ENCODE measurements around the gene RPL13A.

The RPL13A gene

GRCh38 chr19:49468746-49469447 is 18.5 kb upstream of the RPL13A start:
- Histone ChIP-seq H2BK12ac (ENCODE audit: low read length in 2 of 2) (no peak overlapping the region), H3K79me1 (replicated peaks; ENCODE audit: low read length, poor library complexity, severe bottlenecking) (no peaks in the 10 kb centered on the region), H3K23ac (ENCODE audit: low read length in 2 of 2) (no peak overlapping the region), H3K27me3 (ENCODE audit: control insufficient read depth in 1 of 2, insufficient read depth in 1 of 2, low read length in 2 of 2) (no peaks in the 10 kb centered on the region), H3K27ac (ENCODE audit: low read length, poor library complexity, severe bottlenecking) (no peak overlapping the region), H2AFZ (ENCODE audit: low read depth, low read length) (no peak overlapping the region), H2BK15ac (ENCODE audit: low read depth, poor library complexity, severe bottlenecking) (no peak overlapping the region), H4K91ac (ENCODE audit: low read length) (no peak overlapping the region), H3K18ac (ENCODE audit: low read depth in 1 of 2, low read length in 2 of 2) (no peak overlapping the region), H4K8ac (ENCODE audit: low read length) (no peak overlapping the region), H2AK5ac (ENCODE audit: low read length, severe bottlenecking) (no peak overlapping the region), H2BK5ac (ENCODE audit: low read depth, low read length, poor library complexity, severe bottlenecking) (no peak overlapping the region), H3K4ac (ENCODE audit: low read depth in 1 of 2, low read length in 2 of 2) (no peak overlapping the region), H3K4me2 (ENCODE audit: low read length, poor library complexity, severe bottlenecking) (no peak overlapping the region), H3K4me3 (ENCODE audit: insufficient read depth in 1 of 2, low read depth in 1 of 2, low read length in 2 of 2) (peak overlapping the region in 1 of 2 experiments; percentile 44), H3K14ac (ENCODE audit: low read length in 2 of 2) (no peak overlapping the region), H3K9ac (ENCODE audit: low read length) (peak overlapping the region; percentile 51), H3K36me3 (ENCODE audit: control insufficient read depth in 1 of 2, insufficient read depth in 2 of 2, low read depth in 1 of 2, low read length in 2 of 2) (peaks cover 8 to 53% of the 10 kb centered on the region in 2 experiments), H3K4me1 (ENCODE audit: control insufficient read depth, insufficient read depth, low read depth, low read length) (peaks cover 4% of the 10 kb centered on the region), H2BK120ac (ENCODE audit: low read depth, low read length) (no peak overlapping the region), H3K9me3 (ENCODE audit: control insufficient read depth, low read length) (no peaks in the 10 kb centered on the region)
- 79% methylated on average over 14 of the region's 15 CpGs for WGBS
- peak; percentile 17 for DNase-seq

GRCh38 chr19:49469828-49470614 is 17.4 kb upstream of the RPL13A start:
- 96% methylated on average over 25 of the region's 25 CpGs for WGBS
- peaks cover 11% of the 10 kb centered on the region for H3K4me1 ChIP-seq (ENCODE audit: control insufficient read depth, insufficient read depth, low read depth, low read length)

GRCh38 chr19:49470615-49470978 is 16.8 kb upstream of the RPL13A start:
- H2BK5ac ChIP-seq (ENCODE audit: low read depth, low read length, poor library complexity, severe bottlenecking), result no peak overlapping the region
- 97% methylated on average over 8 of the region's 8 CpGs for WGBS
- no peak overlapping the region for H3K9ac ChIP-seq (ENCODE audit: low read length)
- H3K18ac ChIP-seq (ENCODE audit: low read depth in 1 of 2, low read length in 2 of 2), result no peak overlapping the region
- no peaks in the 10 kb centered on the region for H3K9me3 ChIP-seq (ENCODE audit: control insufficient read depth, low read length)
- H2AFZ ChIP-seq (ENCODE audit: low read depth, low read length), result no peak overlapping the region
- DNase-seq, result no peak
- no peak overlapping the region for H3K4me2 ChIP-seq (ENCODE audit: low read length, poor library complexity, severe bottlenecking)
- H3K4ac ChIP-seq (ENCODE audit: low read depth in 1 of 2, low read length in 2 of 2), result no peak overlapping the region
- H3K27ac ChIP-seq (ENCODE audit: low read length, poor library complexity, severe bottlenecking), result no peak overlapping the region
- H3K23ac ChIP-seq (ENCODE audit: low read length in 2 of 2), result no peak overlapping the region
- H3K36me3 ChIP-seq (ENCODE audit: control insufficient read depth in 1 of 2, insufficient read depth in 2 of 2, low read depth in 1 of 2, low read length in 2 of 2), result peaks cover 0 to 36% of the 10 kb centered on the region in 2 experiments
- no peak overlapping the region for H2BK15ac ChIP-seq (ENCODE audit: low read depth, poor library complexity, severe bottlenecking)
- peaks cover 0 to 7% of the 10 kb centered on the region in 2 experiments for H3K27me3 ChIP-seq (ENCODE audit: control insufficient read depth in 1 of 2, insufficient read depth in 1 of 2, low read length in 2 of 2)
- H3K4me3 ChIP-seq (ENCODE audit: insufficient read depth in 1 of 2, low read depth in 1 of 2, low read length in 2 of 2), result no peak overlapping the region
- H2BK120ac ChIP-seq (ENCODE audit: low read depth, low read length), result no peak overlapping the region
- H3K14ac ChIP-seq (ENCODE audit: low read length in 2 of 2), result no peak overlapping the region
- no peaks in the 10 kb centered on the region for H3K79me1 ChIP-seq (replicated peaks; ENCODE audit: low read length, poor library complexity, severe bottlenecking)
- H4K91ac ChIP-seq (ENCODE audit: low read length), result no peak overlapping the region
- no peak overlapping the region for H4K8ac ChIP-seq (ENCODE audit: low read length)
- no peak overlapping the region for H2BK12ac ChIP-seq (ENCODE audit: low read length in 2 of 2)
- H2AK5ac ChIP-seq (ENCODE audit: low read length, severe bottlenecking), result no peak overlapping the region
- peaks cover 11% of the 10 kb centered on the region for H3K4me1 ChIP-seq (ENCODE audit: control insufficient read depth, insufficient read depth, low read depth, low read length)

More at GRCh38 chr19:49469828-49470614, 17.4 kb upstream of the RPL13A start:
- Histone ChIP-seq H3K79me1 (replicated peaks; ENCODE audit: low read length, poor library complexity, severe bottlenecking) (no peaks in the 10 kb centered on the region), H4K91ac (ENCODE audit: low read length) (no peak overlapping the region), H3K9me3 (ENCODE audit: control insufficient read depth, low read length) (no peaks in the 10 kb centered on the region), H3K23ac (ENCODE audit: low read length in 2 of 2) (no peak overlapping the region), H3K18ac (ENCODE audit: low read depth in 1 of 2, low read length in 2 of 2) (no peak overlapping the region), H2BK15ac (ENCODE audit: low read depth, poor library complexity, severe bottlenecking) (no peak overlapping the region), H2AK5ac (ENCODE audit: low read length, severe bottlenecking) (no peak overlapping the region), H3K4me3 (ENCODE audit: insufficient read depth in 1 of 2, low read depth in 1 of 2, low read length in 2 of 2) (no peak overlapping the region), H2BK12ac (ENCODE audit: low read length in 2 of 2) (peak overlapping the region in 1 of 2 experiments; percentile 24), H3K14ac (ENCODE audit: low read length in 2 of 2) (no peak overlapping the region), H2BK5ac (ENCODE audit: low read depth, low read length, poor library complexity, severe bottlenecking) (no peak overlapping the region), H2BK120ac (ENCODE audit: low read depth, low read length) (no peak overlapping the region), H3K27ac (ENCODE audit: low read length, poor library complexity, severe bottlenecking) (no peak overlapping the region), H3K9ac (ENCODE audit: low read length) (no peak overlapping the region), H2AFZ (ENCODE audit: low read depth, low read length) (no peak overlapping the region), H3K4me2 (ENCODE audit: low read length, poor library complexity, severe bottlenecking) (no peak overlapping the region), H4K8ac (ENCODE audit: low read length) (no peak overlapping the region), H3K36me3 (ENCODE audit: control insufficient read depth in 1 of 2, insufficient read depth in 2 of 2, low read depth in 1 of 2, low read length in 2 of 2) (peaks cover 3 to 42% of the 10 kb centered on the region in 2 experiments), H3K4ac (ENCODE audit: low read depth in 1 of 2, low read length in 2 of 2) (no peak overlapping the region), H3K27me3 (ENCODE audit: control insufficient read depth in 1 of 2, insufficient read depth in 1 of 2, low read length in 2 of 2) (peaks cover 0 to 7% of the 10 kb centered on the region in 2 experiments)
- DNase-seq, result peak; percentile 42

- Histone ChIP-seq H2BK120ac (ENCODE audit: low read depth, low read length) (no peak overlapping the region), H3K9ac (ENCODE audit: low read length) (no peak overlapping the region), H3K27me3 (ENCODE audit: control insufficient read depth in 1 of 2, insufficient read depth in 1 of 2, low read length in 2 of 2) (peaks cover 0 to 7% of the 10 kb centered on the region in 2 experiments), H2BK5ac (ENCODE audit: low read depth, low read length, poor library complexity, severe bottlenecking) (no peak overlapping the region), H3K18ac (ENCODE audit: low read depth in 1 of 2, low read length in 2 of 2) (no peak overlapping the region), H3K4me1 (ENCODE audit: control insufficient read depth, insufficient read depth, low read depth, low read length) (peaks cover 11% of the 10 kb centered on the region), H2AK5ac (ENCODE audit: low read length, severe bottlenecking) (no peak overlapping the region), H3K4me3 (ENCODE audit: insufficient read depth in 1 of 2, low read depth in 1 of 2, low read length in 2 of 2) (no peak overlapping the region), H2BK15ac (ENCODE audit: low read depth, poor library complexity, severe bottlenecking) (no peak overlapping the region), H2AFZ (ENCODE audit: low read depth, low read length) (no peak overlapping the region), H3K4ac (ENCODE audit: low read depth in 1 of 2, low read length in 2 of 2) (no peak overlapping the region), H3K27ac (ENCODE audit: low read length, poor library complexity, severe bottlenecking) (no peak overlapping the region), H4K91ac (ENCODE audit: low read length) (no peak overlapping the region), H4K8ac (ENCODE audit: low read length) (no peak overlapping the region), H3K36me3 (ENCODE audit: control insufficient read depth in 1 of 2, insufficient read depth in 2 of 2, low read depth in 1 of 2, low read length in 2 of 2) (peaks cover 0 to 22% of the 10 kb centered on the region in 2 experiments), H3K79me1 (replicated peaks; ENCODE audit: low read length, poor library complexity, severe bottlenecking) (no peaks in the 10 kb centered on the region), H3K4me2 (ENCODE audit: low read length, poor library complexity, severe bottlenecking) (no peak overlapping the region), H3K9me3 (ENCODE audit: control insufficient read depth, low read length) (no peaks in the 10 kb centered on the region), H3K14ac (ENCODE audit: low read length in 2 of 2) (no peak overlapping the region), H2BK12ac (ENCODE audit: low read length in 2 of 2) (peak overlapping the region in 1 of 2 experiments; percentile 38), H3K23ac (ENCODE audit: low read length in 2 of 2) (no peak overlapping the region)
- no peak for DNase-seq
- WGBS, result 81% methylated on average over 9 of the region's 9 CpGs
These were observed 14.5 kb upstream of the RPL13A start for GRCh38 chr19:49472936-49473335.
